HG03575 (cell line): ENCODE results near the gene MDFIC.

Experiments used
- ATAC-seq: cut with Tn5 transposase; IDR thresholded peaks from one replicate; pipeline ENCODE4 v1.9.1; 2021; ENCODE audit not compliant: unreplicated experiment, insufficient number of reproducible peaks, low FRiP score; ENCODE audit errors: extremely low read depth

The MDFIC gene

GRCh38 chr7:114981323-114981722, 59.4 kb downstream of the MDFIC start:
- ATAC-seq: no peak

- no peak for ATAC-seq
Measured at GRCh38 chr7:114985116-114985715, 63.3 kb downstream of the MDFIC start.

DNA sequence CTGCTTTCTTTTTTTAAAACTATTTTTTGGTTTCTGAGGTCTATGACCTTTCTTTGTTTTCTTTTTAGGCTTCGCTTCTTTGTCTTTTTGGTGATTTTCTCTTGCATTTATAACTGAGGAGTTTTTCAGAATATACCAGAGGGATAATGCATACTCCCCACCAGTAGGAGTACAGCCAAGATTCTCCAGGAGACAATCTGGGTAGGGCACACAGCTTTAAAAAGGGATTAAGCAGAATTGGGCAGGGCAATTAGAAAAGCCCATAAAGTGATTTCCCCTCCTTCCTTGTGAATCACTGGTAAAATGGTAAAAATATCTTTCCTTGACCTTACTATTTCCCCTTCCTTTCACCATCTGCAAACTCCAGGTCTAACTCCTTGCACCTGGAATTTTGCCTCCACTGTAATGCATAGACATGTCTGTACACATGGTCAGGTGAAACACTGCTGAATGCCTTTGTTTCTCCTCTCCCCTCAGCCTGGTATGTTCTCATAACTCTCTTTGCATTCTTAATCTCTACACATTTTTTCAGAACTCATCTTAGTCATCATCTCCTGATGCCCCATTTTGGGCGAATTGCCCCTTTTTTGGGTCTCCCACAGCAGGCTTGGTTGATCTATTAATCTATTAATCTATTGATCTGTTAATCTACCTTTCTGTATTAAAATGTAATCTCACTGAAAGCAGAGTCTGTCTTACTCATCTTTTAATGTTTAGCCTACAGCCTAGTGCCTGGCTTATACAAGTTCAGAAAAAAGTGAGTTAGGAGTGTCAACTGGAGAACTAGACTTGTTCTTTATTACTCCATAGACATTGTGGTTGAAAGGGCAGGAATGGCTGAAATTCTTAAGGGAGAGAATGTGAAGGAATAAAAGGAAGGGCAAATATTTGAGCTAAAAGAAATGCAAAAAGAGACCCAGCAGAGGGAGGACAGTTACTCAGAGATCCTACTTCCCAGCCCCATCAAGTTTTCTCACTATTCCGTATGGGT, 64.6 kb downstream of the MDFIC start:
- ATAC-seq: no peak

DNA sequence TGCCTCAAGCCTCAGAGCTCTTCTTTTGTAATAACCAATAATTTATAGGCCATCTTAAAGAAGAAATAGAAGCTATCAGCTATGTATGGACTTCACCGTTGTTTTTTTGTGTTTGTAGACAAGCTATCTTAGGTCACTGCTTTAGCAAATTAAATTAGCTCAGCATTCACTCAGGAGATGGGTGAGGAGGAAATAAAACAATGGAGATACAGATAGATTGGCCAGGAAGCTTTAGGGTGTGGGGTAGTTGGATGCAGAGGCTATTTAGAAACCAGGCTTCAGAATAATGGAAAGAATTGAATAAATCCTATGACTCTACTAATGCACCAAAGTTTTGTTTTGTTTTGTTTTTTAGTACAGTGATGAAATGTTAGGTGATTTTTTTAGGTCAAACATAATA, 66.1 kb downstream of the MDFIC start:
- ATAC-seq: no peak

GRCh38 chr7:114988755-114989375, 67.0 kb downstream of the MDFIC start:
- ATAC-seq: no peak

GRCh38 chr7:114989531-114989930, 67.6 kb downstream of the MDFIC start:
- no peak for ATAC-seq

- ATAC-seq: no peak
Measured at GRCh38 chr7:114997487-114998404, 75.9 kb downstream of the MDFIC start.

- no peak for ATAC-seq
Measured at GRCh38 chr7:115004121-115004520, 82.2 kb downstream of the MDFIC start.

DNA sequence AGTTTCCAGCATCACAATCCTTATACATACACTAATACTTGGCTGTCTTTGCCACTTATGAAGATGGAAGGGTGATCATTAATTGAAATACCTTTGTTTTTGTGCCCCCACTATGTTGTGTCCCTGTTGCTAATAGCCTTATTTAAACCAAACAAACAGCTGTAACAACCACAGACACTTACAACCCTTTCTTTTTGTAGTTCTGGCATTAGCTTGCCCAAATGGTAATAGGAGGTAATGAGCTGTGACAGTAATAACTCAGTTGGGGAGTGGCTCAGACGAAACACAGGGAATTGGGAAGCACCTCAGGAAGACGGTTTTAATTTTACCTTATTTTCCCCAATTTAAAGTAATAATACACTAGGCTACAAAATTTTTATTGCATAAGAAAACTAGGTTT, 83.4 kb downstream of the MDFIC start:
- no peak for ATAC-seq

- ATAC-seq: no peak
Measured at GRCh38 chr7:115005953-115006352, 84.1 kb downstream of the MDFIC start.

DNA sequence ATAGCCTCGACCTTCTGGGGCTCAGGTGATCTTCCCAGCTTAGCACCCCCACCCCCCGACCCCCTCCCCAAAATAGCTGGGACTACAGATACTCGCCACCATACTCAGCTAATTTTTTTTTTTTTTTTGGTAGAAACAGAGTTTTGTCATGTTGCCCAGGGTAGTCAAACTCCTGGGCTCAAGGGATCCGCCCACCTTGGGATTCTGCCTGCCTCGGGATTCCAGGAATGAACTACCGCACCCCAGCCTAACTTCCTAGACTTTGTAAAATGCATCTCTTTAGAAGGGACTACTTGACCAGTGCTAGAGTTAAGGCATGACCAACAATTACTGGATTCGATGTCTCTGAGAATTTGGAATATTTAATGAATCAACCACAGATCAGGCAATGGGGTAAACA, 85.9 kb downstream of the MDFIC start:
- no peak for ATAC-seq

- ATAC-seq: no peak
Measured at GRCh38 chr7:115008465-115009114, 86.7 kb downstream of the MDFIC start.

GRCh38 chr7:115009139-115009538, 87.2 kb downstream of the MDFIC start:
- no peak for ATAC-seq

GRCh38 chr7:115009736-115010440, 88.0 kb downstream of the MDFIC start:
- no peak for ATAC-seq

- ATAC-seq: no peak
Measured at GRCh38 chr7:115010441-115010820, 88.5 kb downstream of the MDFIC start.

- ATAC-seq: no peak
Measured at GRCh38 chr7:115013886-115014285, 92.0 kb downstream of the MDFIC start.

GRCh38 chr7:115014794-115015193, 92.9 kb downstream of the MDFIC start:
- ATAC-seq: no peak

- ATAC-seq: no peak
Measured at GRCh38 chr7:115015619-115016018, 93.7 kb downstream of the MDFIC start.
